Measurements from ENCODE around the gene KIZ.

The KIZ gene

GRCh38 chr20:21137078-21137477 lies 11.2 kb downstream of the KIZ start:
- TF ChIP-seq, protein P1, sequence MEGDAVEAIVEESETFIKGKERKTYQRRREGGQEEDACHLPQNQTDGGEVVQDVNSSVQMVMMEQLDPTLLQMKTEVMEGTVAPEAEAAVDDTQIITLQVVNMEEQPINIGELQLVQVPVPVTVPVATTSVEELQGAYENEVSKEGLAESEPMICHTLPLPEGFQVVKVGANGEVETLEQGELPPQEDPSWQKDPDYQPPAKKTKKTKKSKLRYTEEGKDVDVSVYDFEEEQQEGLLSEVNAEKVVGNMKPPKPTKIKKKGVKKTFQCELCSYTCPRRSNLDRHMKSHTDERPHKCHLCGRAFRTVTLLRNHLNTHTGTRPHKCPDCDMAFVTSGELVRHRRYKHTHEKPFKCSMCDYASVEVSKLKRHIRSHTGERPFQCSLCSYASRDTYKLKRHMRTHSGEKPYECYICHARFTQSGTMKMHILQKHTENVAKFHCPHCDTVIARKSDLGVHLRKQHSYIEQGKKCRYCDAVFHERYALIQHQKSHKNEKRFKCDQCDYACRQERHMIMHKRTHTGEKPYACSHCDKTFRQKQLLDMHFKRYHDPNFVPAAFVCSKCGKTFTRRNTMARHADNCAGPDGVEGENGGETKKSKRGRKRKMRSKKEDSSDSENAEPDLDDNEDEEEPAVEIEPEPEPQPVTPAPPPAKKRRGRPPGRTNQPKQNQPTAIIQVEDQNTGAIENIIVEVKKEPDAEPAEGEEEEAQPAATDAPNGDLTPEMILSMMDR (IDR thresholded peaks at IDR 0.05; ENCODE audit: control insufficient read depth, extremely low read depth, insufficient read depth): no peak
- no peak overlapping the region for H3K4me3 ChIP-seq (ENCODE audit: low read depth, low read length)
- DNase-seq (ENCODE audit: low read depth): no peak

DNA sequence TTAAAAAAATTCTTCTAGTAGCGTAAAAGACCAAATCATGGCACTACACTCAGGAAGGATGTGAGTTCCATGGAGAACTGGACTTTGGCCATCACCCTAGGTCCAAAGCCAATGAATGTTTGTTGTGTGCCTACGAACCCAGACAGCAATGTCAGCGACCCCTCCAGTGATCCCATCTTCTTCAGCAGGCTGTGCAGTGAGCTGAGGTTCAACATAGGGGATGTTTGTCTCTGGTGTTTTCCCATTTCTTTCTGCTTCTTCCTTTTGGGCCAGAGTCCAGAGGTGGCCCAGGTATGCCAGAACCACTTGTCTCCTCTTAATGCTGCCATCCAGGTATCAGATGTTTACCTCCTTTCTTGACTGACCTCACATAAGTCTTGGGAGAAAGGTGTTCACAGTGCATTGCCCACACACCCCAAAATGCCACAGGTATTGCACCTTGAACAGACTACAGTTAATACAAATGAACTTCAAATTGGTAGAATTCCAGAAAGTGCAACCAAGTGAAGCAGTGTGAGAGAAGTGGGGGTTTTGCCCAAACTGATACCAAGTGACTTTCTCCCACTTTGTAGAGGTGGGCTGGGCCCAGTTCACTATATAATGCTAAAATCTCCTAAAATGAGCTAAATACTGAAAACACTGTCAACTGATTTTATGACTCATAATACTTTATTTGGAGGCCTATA lies 14.1 kb downstream of the KIZ start:
- TF ChIP-seq, protein P1 (IDR thresholded peaks at IDR 0.05; ENCODE audit: control insufficient read depth, extremely low read depth, insufficient read depth): no peak
- no peak overlapping the region for H3K4me3 ChIP-seq (ENCODE audit: low read depth, low read length)
- DNase-seq (ENCODE audit: low read depth): no peak

DNA sequence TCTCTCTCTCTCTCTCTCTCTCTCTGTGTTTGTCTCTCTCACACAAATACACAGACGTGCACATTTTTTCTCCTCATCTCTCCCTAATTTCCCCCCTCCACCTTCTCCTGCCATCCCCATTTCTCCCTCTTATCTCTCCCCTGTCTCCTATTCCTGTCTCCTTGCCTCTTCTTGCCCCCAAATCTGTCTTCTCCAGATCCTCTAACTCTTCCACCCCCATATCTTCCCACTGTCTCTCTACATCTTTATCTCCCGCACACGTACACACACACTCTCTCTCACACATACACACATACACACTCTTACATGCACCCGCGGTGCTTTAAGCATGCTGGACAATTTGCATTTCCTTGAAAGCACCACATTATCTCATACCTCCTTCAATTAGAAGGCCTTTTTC lies 15.9 kb downstream of the KIZ start:
- no peak overlapping the region for H3K4me3 ChIP-seq (ENCODE audit: low read depth, low read length)
- TF ChIP-seq, protein P1 (IDR thresholded peaks at IDR 0.05; ENCODE audit: control insufficient read depth, extremely low read depth, insufficient read depth): no peak
- DNase-seq (ENCODE audit: low read depth): no peak

DNA sequence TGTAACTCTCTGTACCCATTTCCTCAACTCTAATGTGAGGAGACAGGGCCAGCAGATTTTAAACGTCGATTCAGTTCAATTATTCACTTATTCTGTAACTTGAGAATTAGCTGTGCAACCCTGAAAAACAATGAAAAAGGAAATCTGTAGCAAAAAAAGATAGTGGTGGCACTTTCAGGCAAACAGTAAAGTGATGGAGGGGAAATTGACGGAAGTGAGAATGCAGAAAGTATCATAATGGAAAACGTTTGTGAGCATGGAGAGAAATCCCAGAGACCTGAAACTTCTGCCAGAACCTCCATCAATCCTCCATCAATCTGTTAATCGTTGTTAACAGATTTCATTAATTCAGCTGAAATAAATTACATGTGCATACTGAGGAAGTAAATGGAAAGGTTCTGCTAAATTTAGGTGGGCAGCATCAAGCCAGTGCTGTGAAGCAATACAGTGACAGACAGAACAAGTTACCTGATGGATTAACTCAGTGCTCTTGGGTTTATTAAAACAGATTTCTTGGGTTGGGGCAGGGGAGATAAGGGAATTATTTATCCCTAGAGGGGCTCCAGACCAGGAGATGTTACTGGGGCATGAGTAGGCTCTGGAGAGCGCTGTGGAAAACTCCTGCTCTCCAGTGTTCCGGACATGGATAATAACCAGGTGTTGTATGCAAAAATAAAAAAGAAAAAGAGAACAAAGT lies 17.5 kb downstream of the KIZ start:
- TF ChIP-seq, protein P1 (IDR thresholded peaks at IDR 0.05; ENCODE audit: control insufficient read depth, extremely low read depth, insufficient read depth): no peak
- DNase-seq (ENCODE audit: low read depth): no peak
- no peak overlapping the region for H3K4me3 ChIP-seq (ENCODE audit: low read depth, low read length)

GRCh38 chr20:21145424-21145823 lies 19.5 kb downstream of the KIZ start:
- DNase-seq (ENCODE audit: low read depth): no peak

GRCh38 chr20:21146215-21146614 lies 20.3 kb downstream of the KIZ start:
- TF ChIP-seq, protein P1 (IDR thresholded peaks at IDR 0.05; ENCODE audit: control insufficient read depth, extremely low read depth, insufficient read depth): no peak
- no peak overlapping the region for H3K4me3 ChIP-seq (ENCODE audit: low read depth, low read length)
- no peak for DNase-seq (ENCODE audit: low read depth)

More at GRCh38 chr20:21145424-21145823, 19.5 kb downstream of the KIZ start:
- H3K4me3 ChIP-seq (ENCODE audit: low read depth, low read length): no peak overlapping the region
- TF ChIP-seq, protein P1 (IDR thresholded peaks at IDR 0.05; ENCODE audit: control insufficient read depth, extremely low read depth, insufficient read depth): no peak

Data from LNCaP clone FGC (cell line).